ENCODE measurements around the gene HDHD3.
"Not testable (repeated sequence)": the region's sequence is repeated elsewhere in the genome, so short reads cannot be mapped to it uniquely, and the experiment has no call there.

Gene HDHD3

DNA sequence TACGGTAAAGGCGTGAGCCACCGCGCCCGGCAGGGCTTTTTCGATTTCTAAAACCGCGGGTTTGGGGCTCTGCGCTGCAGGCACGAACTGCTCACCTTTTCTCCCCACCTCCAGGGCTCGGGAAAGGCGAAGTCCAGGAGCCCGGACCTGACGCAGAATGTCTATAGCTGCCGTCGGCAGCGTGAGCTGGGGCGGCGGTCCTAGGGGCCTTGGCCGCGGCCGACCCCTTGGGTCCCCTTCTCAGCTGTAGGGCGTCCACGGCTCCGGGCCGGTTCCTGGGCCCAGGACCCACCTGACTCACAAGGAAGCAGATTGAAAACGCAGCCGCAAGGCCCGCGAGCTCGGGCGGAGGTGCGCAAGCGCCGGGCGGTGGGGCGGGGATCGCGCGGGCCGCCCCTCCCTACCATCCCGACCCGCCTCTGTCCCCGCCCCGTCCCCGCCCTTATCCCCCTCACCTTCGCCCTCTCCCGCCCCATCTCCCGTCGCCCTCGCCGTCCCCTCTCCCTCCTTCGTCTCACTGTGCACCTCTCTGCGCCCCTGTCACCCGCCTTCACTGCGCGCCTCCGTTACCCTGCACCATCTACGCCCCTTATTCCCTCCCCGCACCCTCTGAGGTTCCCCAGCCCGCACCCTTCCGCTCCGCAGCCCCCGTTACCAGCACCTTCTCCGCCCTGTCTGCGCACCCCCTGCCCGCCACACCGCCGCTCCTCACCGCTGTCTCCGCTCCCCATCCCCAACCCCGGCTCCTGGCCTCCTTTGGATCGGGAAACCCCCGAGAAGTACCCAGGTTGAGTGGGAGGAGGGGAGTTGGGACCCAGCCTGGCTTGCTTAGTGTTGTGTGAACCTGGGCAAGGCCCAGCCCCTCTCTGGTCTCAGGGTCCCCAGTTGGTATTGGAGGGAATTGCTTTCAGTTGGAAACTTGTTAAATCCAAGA, at the start of gene HDHD3:
Gene HDHD3 (minus strand): TSS at position 353 of the 934 bp plus-strand sequence. CDS start 2,632 bp downstream, outside the sequence.
- DNase-seq (ENCODE audit: low read depth in 2 of 2): peak; percentile 79 to 80

- DNase-seq (ENCODE audit: low read depth in 2 of 2): no peak
These were observed 48.3 kb upstream of the HDHD3 start for GRCh38 chr9:113425072-113425471.

- no peak for DNase-seq (ENCODE audit: low read depth in 2 of 2)
These were observed 44.9 kb upstream of the HDHD3 start for GRCh38 chr9:113421726-113422125.

DNA sequence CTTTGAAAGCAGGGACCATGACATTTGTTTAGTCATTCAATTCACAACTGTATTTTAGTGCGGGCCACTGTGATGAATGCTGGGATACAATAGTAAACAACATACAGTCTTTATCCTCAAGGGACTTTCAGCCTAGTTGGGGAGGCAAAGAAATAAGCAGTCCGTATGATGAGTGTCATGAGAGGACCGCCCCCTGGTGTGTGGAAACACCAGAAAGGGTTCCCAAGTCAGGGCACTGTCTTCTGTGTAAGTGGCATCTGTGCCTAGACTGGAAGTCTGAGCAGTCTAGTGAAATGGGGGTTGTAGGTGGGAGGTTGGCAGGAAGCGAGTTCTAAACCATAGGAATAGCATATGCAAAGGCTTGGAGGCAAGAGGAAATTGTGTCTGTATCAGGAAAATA, 40.6 kb upstream of the HDHD3 start:
- no peak for DNase-seq (ENCODE audit: low read depth in 2 of 2)

DNA sequence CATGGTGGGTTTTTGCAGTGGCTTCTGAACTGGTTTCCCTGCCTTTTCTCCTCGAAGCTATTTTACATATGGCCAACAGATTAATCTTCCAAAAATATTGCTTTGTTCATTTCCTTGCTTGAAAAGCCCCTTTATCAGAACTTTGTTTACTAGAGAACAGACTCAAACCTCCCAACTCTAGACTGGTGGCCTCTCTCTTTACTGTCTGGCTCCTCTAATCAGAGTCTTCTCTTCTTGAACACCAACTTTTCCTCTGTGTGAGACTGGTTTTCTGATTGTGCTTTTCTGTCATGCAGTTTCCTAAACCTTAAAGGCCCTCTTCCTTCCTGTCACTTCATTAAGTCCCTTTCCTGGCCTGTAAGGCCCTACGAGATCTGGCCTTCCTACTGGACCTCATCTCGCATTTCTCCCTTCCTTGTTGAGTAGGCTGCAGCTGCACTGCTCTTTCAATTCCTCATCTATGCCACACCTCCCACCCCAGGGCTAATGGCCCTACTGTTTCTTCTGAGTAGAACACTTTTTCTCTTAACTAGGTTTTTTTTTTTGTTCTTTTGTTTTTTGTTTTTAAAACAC, 39.4 kb upstream of the HDHD3 start:
- DNase-seq (ENCODE audit: low read depth in 2 of 2): no peak

DNA sequence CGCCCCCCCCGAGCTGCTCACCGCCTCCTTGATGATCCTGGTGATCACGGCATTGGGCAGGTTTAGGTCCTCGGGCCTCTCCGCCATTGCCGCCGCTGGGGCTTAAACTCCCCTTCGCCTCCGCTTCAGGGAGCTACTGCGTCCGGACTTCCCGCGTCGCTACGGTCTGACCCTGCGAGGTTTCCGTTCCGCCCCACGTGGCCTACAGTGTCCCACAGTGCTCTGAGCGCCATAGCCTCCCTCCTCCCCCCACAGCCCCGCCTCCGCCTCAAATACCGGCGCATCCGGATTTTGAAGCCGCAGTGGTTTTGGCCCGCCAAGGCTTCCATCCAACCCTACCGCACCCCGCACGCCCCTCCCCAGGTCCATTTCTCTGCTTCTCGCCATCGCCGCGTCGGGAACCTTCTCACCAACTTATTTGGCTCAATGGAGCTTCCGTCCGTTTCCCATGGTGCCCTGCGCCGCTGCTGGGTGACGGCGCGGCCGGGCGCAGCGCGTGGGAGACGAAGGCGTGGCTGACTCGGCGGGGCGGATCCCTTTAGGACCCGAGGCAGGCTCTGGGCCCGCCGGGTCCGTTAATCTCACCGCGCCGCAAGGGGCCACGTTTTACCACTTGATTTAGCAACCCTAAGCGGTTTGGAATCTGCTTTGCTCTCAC, 33.5 kb upstream of the HDHD3 start, which contains the start of the genes C9orf43 and POLE3:
Gene C9orf43 (plus strand): TSS at position 541 of the 658 bp plus-strand sequence. CDS start 2,747 bp downstream, outside the sequence.
Gene POLE3 (minus strand): TSS at position 469 of the 658 bp plus-strand sequence. CDS start 382 bp downstream, at position 87.
- peak; percentile 92 to 94 for DNase-seq (ENCODE audit: low read depth in 2 of 2)

DNA sequence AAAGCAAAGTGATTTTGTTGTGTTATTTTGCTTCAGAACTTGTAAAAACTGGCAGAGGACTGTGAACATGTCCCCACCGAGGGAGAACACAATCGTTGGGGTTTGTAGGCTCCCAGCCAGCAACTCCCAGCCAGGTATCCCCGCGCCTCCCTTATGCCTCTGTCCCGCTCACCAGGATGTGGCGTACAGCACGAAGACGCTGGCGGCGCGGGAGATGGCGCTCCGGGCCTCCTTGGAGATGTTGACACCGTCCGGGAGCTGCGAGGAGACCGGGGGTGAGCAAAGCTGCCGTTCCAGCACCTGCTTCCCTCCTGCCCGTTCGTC, 33.1 kb upstream of the HDHD3 start:
- DNase-seq (ENCODE audit: low read depth in 2 of 2): no peak

DNA sequence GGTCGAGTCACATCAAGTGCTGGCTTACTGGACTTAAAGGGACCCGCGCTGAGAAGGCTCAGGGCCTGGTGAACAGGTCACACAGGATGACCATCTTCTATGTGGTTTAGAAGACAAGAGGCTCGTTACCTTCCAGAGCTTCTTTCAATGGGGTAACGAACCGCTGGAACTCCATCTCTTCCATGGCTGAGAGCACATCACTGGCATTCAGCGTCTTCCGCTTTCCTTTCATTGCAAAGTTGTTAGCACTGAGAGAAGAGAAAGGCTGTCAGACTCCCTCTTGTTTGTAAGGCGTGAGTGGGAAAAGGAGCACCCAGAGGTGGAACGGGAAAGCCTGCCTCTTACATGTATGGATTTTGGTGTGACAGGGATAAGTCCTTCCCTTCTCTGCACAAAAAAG, 32.7 kb upstream of the HDHD3 start:
- DNase-seq (ENCODE audit: low read depth in 2 of 2): no peak

DNA sequence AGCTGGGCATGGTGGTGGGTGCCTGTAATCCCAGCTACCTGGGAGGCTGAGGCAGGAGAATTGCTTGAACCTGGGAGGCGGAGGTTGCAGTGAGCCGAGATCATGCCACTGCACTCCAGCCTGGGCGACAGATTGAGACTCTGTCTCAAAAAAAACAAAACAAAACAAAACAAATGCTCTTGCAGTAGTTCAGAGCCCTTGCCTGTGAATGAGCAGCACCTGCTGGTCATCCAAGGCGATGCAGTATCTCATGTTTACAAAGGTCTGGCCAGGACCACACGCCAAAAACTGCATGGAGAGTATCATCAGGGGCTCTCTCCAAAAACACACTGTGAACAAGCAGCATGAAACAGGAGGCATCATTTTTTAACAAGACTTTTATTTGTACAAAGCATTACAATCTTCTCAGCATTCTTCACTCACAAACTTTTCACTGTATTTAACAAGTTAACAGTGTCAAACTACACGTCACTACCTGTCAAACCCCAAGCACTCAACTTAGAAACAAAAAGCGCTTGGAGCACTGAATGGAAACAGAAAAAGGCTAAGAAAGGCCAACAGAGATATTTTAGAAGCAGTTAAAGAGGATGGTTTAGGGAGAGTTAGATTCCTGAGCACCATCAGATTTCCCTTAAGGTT, 30.2 kb upstream of the HDHD3 start:
- DNase-seq (ENCODE audit: low read depth in 2 of 2): peak in 1 of 2 donors; percentile 9

- DNase-seq (ENCODE audit: low read depth in 2 of 2): not testable (repeated sequence)
These were observed 29.6 kb upstream of the HDHD3 start for GRCh38 chr9:113406353-113406752.

DNA sequence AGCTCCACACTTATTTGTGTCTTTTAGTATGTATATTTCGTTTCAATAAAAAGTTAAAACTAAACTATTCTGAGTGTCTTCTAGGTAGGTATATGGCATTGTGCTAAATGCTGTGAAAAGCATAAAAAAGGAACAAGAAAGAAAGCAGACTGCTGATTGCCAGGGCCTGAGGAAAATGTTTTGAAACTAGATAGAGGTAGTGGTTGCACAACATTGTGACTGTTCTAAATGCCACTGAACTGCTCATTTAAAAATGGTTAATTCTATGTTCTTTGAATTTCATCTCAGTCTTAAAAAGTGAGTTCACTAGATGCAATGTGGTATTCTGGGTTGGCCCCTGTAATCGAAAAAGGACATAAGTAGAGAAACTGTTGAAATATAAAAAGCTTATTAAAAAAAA, 26.9 kb upstream of the HDHD3 start:
- no peak for DNase-seq (ENCODE audit: low read depth in 2 of 2)

GRCh38 chr9:113401027-113401792, 24.4 kb upstream of the HDHD3 start, which contains the start of gene ALAD:
Gene ALAD (minus strand): TSS chr9:113401284. CDS start chr9:113393559, 7,725 bp downstream.
- peak; percentile 99 for DNase-seq (ENCODE audit: low read depth in 2 of 2)

- DNase-seq (ENCODE audit: low read depth in 2 of 2): no peak
These were observed 22.9 kb upstream of the HDHD3 start for GRCh38 chr9:113399646-113400200.

- no peak for DNase-seq (ENCODE audit: low read depth in 2 of 2)
These were observed 22.0 kb upstream of the HDHD3 start for GRCh38 chr9:113398796-113399195.

- no peak for DNase-seq (ENCODE audit: low read depth in 2 of 2)
These were observed 20.4 kb upstream of the HDHD3 start for GRCh38 chr9:113397203-113397631.

DNA sequence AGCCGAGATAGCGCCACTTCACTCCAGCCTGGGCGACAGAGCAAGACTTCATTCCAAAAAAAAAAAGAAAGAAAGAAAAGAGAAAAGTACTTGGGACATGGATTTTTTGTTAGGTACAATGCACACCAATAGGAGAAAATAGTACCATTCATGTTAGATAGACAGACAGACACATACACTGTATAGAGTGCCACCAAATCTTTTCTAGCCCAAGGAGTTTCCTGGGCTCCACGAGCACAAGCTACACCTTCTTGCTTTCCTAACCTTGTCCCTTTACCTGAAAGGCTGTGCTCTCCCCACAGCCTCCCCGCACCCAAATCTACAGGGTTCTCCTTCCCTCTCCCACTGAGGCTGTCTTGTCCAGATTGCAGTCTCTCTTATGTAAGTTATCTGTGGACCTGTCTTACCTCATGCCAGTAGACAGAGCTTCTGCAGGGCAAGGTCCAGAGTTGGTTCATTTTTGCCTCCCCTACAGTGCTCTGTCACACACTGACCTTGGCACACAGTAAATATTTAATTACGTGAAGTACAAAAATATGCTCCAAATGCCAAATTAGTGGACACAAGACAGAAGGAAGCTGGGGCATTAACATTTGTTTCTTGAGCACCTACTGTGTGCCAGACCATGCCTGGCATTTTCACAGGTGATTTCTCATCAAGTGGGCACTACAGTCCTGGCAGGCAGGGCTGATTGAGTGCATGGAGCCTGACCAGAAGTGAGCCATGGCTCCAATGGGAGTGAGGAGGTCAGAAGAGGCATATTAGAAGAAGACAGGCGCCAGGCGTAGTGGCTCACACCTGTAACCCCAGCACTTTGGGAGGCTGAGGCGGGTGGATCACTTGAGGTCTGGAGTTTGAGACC, 18.4 kb upstream of the HDHD3 start:
- DNase-seq (ENCODE audit: low read depth in 2 of 2): no peak

DNA sequence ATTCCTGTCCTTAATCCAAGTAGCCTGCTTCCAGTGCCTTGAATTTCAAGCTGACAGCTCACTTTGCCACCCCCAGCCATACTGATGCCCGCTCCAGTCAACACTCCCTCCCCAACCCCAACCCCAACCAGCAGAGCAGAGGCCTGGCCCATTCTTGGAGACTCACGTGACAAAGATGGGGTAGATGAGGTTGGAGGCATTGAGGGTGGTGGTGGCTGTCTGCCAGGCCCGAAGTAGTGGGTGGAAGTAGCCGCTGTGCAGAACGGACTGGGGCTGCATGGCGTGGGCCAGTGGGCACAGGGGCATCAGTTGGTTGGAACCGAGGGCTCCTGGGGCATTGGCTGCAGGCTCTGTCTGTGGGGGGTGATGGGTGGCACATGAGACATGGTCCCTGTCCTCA, 16.5 kb upstream of the HDHD3 start:
- no peak for DNase-seq (ENCODE audit: low read depth in 2 of 2)

DNA sequence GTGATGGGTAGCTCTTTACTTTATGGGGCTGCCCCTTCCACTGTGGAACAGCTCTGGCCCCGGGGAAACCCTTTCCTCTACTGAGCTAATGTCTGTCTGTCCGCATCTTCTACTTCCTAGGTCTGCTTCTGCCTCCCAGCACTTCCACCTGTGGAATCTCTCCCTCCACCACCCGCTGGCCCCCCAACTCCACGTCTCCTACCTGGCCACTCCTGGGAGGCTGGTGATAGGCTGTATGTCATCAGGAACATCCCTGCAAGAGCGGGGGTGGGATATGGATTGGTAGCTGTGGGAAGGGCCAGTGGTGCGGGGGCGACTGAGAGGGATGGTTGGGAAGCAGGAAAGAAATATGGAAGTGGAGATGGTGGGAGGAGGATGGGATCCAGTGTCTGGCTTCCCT, 15.1 kb upstream of the HDHD3 start:
- no peak for DNase-seq (ENCODE audit: low read depth in 2 of 2)

- DNase-seq (ENCODE audit: low read depth in 2 of 2): no peak
These were observed 13.6 kb upstream of the HDHD3 start for GRCh38 chr9:113390192-113390960.

All from stimulated activated CD4-positive, alpha-beta T cell treated with anti-CD3 and anti-CD28 coated beads, Interleukin-1b, Interleukin-23, amount 100 ng/mL, for 4 hours (primary cell).